ENCODE results near the gene ADAM20. TPM values are rescaled to one million over a fixed set of nuclear protein-coding genes. Genes with fewer than 3 reads are reported as not detected.

The ADAM20 gene
- total RNA-seq, 1 experiment from 2014 or later: 0.50 TPM

DNA sequence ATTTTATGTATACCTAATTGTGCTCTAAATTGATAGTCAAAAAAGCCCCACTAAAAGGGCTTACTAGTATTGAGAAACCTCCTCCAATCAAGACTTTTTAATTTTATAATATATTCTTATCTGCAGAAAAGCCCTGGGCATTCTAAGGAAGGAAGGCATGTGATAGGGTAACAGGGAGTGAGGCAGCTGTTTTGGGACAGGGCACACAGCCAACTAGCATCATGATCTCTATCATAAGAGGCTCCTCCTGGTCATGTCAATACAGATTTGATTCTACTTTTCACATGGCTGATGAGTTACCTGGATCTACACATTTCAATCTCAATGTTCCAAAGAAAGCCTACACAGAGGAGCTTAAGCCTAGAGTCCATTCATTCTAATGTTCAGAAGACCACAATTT lies 9.1 kb downstream of the ADAM20 start:
- ATAC-seq (no peak), DNase-seq (ENCODE audit: low spot score) (no peak)
- CTCF ChIA-PET: no interaction called here

DNA sequence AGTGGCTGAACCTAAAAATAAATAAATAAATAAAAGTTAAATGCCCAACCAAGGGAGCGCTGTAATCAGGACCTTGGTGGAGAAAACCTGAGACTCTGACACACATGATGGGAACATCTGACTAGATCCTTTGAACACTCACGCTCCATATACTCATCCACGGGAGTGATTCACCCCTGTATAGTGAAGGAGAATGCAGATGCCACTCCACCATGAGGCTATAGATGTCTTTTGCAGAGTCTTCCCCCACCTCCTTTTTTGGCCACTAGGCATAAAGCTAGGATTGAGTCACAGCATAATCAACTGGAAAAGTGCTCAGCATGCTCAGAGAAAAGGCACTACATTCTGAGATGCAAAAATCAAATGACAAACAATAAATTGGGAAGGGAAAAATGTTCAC lies 19.0 kb downstream of the ADAM20 start:
- Mint-ChIP-seq H3K27ac (no peak overlapping the region), H3K9me3 (peaks cover 23% of the 10 kb centered on the region), H3K4me1 (peaks cover 2% of the 10 kb centered on the region; the same call in 1 of the 2 replicates), H3K27me3 (ENCODE audit: low read depth) (peaks cover 5% of the 10 kb centered on the region), H3K4me3 (no peak overlapping the region), H3K36me3 (peaks cover 18% of the 10 kb centered on the region)
- no peak; the same call in 1 of the 2 replicates for ATAC-seq
- DNase-seq (ENCODE audit: low spot score): no peak
- TF ChIP-seq, protein P1, sequence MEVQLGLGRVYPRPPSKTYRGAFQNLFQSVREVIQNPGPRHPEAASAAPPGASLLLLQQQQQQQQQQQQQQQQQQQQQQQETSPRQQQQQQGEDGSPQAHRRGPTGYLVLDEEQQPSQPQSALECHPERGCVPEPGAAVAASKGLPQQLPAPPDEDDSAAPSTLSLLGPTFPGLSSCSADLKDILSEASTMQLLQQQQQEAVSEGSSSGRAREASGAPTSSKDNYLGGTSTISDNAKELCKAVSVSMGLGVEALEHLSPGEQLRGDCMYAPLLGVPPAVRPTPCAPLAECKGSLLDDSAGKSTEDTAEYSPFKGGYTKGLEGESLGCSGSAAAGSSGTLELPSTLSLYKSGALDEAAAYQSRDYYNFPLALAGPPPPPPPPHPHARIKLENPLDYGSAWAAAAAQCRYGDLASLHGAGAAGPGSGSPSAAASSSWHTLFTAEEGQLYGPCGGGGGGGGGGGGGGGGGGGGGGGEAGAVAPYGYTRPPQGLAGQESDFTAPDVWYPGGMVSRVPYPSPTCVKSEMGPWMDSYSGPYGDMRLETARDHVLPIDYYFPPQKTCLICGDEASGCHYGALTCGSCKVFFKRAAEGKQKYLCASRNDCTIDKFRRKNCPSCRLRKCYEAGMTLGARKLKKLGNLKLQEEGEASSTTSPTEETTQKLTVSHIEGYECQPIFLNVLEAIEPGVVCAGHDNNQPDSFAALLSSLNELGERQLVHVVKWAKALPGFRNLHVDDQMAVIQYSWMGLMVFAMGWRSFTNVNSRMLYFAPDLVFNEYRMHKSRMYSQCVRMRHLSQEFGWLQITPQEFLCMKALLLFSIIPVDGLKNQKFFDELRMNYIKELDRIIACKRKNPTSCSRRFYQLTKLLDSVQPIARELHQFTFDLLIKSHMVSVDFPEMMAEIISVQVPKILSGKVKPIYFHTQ (CRISPR knock-in tag; IDR thresholded peaks at IDR 0.05): no peak
- no peak for TF ChIP-seq SMAD4 (CRISPR knock-in tag; IDR thresholded peaks at IDR 0.05)
- ChIA-PET CTCF (no interaction called here), POLR2A (no interaction called here)

More for the DNA sequence above, 9.1 kb downstream of the ADAM20 start:
- Mint-ChIP-seq H3K27me3 (ENCODE audit: low read depth) (peaks cover 4% of the 10 kb centered on the region; the same call in 1 of the 2 replicates), H3K4me1 (no peaks in the 10 kb centered on the region), H3K4me3 (no peak overlapping the region), H3K9me3 (peaks cover 13% of the 10 kb centered on the region), H3K36me3 (peaks cover 8% of the 10 kb centered on the region), H3K27ac (no peak overlapping the region)
- TF ChIP-seq TEAD4 (CRISPR knock-in tag; IDR thresholded peaks at IDR 0.05) (no peak), TP53 (CRISPR knock-in tag; IDR thresholded peaks at IDR 0.05) (no peak)
- POLR2A ChIA-PET: no interaction called here

DNA sequence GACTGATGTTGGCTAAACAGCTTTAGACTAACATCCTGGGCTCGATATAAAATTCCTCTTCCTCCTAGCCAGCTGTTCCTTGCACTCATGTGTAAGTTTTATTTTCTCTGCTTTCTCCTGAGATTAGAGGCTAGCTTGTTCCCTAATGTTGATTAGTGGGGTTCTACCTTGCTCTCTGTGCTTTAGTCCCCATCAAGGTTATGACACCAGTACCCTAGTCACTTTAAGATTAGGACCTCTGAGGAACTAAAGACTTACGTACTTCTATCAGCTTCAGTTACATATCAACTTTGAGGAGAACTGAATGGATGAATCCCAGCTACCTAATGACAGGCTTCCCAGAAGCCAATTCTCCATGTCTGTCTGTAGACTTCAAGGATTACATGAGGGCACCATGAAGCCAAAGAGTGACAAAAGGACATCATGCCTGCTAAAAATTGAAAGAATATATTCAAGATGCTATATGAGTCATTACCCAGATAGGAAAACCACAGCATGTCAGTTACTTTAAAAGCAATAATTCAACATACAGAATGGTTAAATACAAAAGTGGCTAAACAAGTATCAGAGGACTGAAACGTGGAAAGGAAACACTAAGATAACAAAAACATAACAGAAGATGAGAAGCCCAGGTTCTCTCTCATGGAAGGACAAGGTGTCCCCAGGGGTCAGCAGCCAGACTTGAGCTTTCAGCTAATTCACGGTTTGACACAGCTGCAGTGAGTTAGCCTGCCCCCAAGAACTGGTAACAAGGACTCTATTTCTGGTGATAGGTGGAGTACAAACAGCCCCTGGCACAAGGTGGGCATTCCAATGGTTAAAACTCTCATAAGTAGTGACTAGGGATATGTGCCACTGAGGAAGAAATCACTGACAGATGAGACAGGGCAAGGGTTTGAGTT lies 20.4 kb downstream of the ADAM20 start:
- peaks cover 21% of the 10 kb centered on the region for H3K9me3 Mint-ChIP-seq
- ChIA-PET CTCF (no interaction called here), POLR2A (no interaction called here)
- DNase-seq (ENCODE audit: low spot score): no peak
- H3K4me3 Mint-ChIP-seq: no peak overlapping the region
- H3K27me3 Mint-ChIP-seq (ENCODE audit: low read depth): no peaks in the 10 kb centered on the region; the same call in 1 of the 2 replicates
- 0 out of 2 replicates have a peak, but pooled peaks cover under 1% of the 10 kb centered on the region for H3K4me1 Mint-ChIP-seq
- H3K27ac Mint-ChIP-seq: no peak overlapping the region
- no peak for ATAC-seq
- peaks cover 4% of the 10 kb centered on the region; the same call in 1 of the 2 replicates for H3K36me3 Mint-ChIP-seq
- TF ChIP-seq CREB1 (CRISPR knock-in tag; IDR thresholded peaks at IDR 0.05): no peak
- TF ChIP-seq ZNF425 (CRISPR knock-in tag; conservative IDR thresholded peaks at IDR 0.05): no peak
- no peak for TF ChIP-seq ZNF138 (CRISPR knock-in tag; conservative IDR thresholded peaks at IDR 0.05)
- no peak for TF ChIP-seq SP1 (CRISPR knock-in tag; conservative IDR thresholded peaks at IDR 0.05)
- TF ChIP-seq CBFB (CRISPR knock-in tag; IDR thresholded peaks at IDR 0.05; ENCODE audit: low read depth): no peak
- no peak for TF ChIP-seq ZNF423 (CRISPR knock-in tag; IDR thresholded peaks at IDR 0.05)
- no peak for TF ChIP-seq SMAD4 (CRISPR knock-in tag; IDR thresholded peaks at IDR 0.05)
- TF ChIP-seq PRDM15 (CRISPR knock-in tag; IDR thresholded peaks at IDR 0.05): no peak
- no peak for TF ChIP-seq KAT7 (CRISPR knock-in tag; IDR thresholded peaks at IDR 0.05; ENCODE audit: borderline replicate concordance)

Data from WTC11 (cell line).